Measurements from ENCODE around the gene LY6G6F.

LY6G6F gene

GRCh38 chr6:31706599-31706998 is at the start of gene LY6G6F:
LY6G6F (plus strand) TSS chr6:31706866; CDS start chr6:31706907, 41 bp downstream.
- no peak for TF ChIP-seq CTCF (conservative IDR thresholded peaks at IDR 0.05; ENCODE audit: low read depth, low read length)
- DNase-seq (ENCODE audit: low read depth): no peak
- H3K4me3 ChIP-seq (ENCODE audit: low read depth, low read length): no peak within 1 kb of the TSS

DNA sequence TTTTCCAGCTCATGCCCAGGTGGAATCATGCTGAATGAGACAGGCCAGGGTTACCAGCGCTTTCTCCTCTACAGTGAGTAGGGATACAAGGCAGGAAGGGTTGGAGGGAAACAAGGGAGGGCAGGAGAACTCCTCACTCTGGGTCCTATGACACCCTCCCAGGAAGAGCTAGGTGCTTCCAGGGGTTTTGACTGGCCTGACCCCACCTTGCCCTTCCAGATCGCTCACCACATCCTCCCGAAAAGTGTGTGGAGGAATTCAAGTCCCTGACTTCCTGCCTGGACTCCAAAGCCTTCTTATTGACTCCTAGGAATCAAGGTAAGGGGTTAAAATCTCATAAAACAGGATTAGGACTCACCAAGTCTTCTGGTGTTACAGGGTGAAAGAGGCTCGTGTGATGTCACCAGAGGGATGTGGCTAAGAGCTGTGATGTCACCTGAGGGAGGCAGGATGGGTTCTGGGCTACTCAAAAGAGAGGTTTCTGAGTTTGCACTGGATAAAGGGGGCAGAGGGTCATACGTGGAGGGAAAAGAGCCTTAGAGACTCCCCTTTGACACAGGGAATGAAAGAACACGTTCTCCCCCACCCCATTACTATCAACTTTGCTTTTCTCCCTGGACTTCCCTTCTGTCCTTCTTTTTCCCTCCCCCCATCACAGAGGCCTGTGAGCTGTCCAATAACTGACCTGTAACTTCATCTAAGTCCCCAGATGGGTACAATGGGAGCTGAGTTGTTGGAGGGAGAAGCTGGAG is 49.1 kb upstream of the LY6G6F start:
- TF ChIP-seq CTCF (conservative IDR thresholded peaks at IDR 0.05; ENCODE audit: low read depth, low read length): no peak
- DNase-seq (ENCODE audit: low read depth): no peak
- no peak overlapping the region for H3K4me3 ChIP-seq (ENCODE audit: low read depth, low read length)

GRCh38 chr6:31658158-31658688 is 48.4 kb upstream of the LY6G6F start:
- TF ChIP-seq CTCF (conservative IDR thresholded peaks at IDR 0.05; ENCODE audit: low read depth, low read length): no peak
- DNase-seq (ENCODE audit: low read depth): no peak
- H3K4me3 ChIP-seq (ENCODE audit: low read depth, low read length): no peak overlapping the region

DNA sequence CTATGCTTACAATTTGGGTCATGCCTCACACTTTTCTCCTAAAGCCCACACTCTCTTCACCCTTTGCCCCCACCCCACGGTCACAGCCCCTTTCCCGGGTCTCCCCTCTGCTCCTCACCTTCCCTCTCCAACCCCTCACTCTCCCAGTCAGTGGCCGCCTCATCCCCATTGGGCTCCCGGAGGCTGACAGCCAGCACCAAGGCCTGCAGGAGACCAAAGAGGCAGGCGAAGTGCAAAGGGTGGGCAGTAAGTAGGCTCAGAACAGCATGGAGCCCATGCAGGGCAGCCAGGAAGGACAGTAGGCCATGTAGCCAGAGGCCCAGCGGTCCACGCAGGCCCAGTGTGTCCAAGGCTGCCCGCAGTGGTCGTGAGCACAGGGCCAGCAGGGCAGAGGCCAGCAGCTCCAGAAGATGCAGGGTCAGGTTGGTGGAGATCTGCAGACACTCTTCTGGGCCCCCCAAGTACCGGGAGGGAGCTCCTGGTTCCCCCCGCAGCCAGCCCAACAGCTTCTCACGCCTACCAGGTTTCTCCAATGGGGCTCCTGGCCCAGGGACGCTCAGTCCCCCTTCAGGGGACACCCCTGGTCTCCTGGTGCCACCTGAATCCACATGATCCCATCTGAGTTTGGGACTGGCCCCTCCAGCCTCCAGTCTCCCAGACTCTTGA is 47.5 kb upstream of the LY6G6F start:
- H3K4me3 ChIP-seq (ENCODE audit: low read depth, low read length): peak overlapping the region; percentile 82
- TF ChIP-seq CTCF (conservative IDR thresholded peaks at IDR 0.05; ENCODE audit: low read depth, low read length): no peak
- no peak for DNase-seq (ENCODE audit: low read depth)

- peak; percentile 29 for DNase-seq (ENCODE audit: low read depth)
- no peak for TF ChIP-seq CTCF (conservative IDR thresholded peaks at IDR 0.05; ENCODE audit: low read depth, low read length)
- peak overlapping the region; percentile 82 for H3K4me3 ChIP-seq (ENCODE audit: low read depth, low read length)
Measured at GRCh38 chr6:31659649-31660380, 46.9 kb upstream of the LY6G6F start.

DNA sequence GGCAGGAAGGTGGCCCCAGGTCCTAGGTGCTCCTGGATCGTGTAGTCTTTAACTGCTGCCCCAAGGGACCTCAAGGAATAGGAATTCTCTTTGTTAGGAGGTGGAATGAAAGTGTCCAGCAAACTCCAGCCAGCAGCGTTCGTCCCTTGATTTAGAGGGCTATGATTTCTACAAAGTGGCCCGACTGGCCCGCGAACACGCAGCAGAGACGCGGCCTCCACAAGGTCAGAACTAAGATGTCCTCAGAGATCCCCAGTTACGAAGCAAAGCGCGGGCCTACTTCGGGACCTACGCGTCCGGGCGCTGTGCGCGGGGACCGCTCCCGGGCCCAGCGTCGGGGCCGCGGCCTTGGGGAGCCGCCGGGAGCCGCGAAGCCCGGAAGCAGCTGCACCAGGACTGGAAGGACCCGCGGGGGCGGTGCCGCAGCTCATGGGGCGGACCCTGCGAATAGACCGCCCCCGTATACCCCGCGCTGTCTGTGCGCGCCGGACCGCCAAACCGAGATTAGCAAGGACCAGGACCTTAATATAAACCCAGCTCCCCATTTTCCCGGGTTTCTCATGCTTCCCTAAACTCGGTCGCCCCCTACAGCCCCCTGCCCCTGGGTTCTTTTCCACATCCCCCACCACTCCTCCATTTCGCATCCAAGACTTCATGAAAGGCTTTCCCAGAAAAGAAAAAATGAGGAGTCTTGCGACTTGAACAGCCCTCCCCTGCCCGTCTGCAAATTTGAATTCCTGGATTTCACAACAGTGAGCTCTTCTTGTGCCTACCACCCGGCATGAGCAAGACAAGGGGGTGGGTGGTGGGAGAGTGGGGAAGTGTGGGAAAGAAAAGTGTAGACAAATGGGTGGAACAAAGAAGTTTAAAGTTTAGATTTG is 46.0 kb upstream of the LY6G6F start, which contains the start of gene C6orf47:
Gene C6orf47, minus strand, starts transcription at position 398 of the 881 bp plus-strand sequence. CDS start 831 bp downstream, outside the sequence.
- peak; percentile 83 for DNase-seq (ENCODE audit: low read depth)
- TF ChIP-seq CTCF (conservative IDR thresholded peaks at IDR 0.05; ENCODE audit: low read depth, low read length): no peak
- peak within 1 kb of the TSS; percentile 82 for H3K4me3 ChIP-seq (ENCODE audit: low read depth, low read length)

All from choroid plexus epithelial cell (primary cell).